ENCODE results near the gene QSOX2.

QSOX2 gene

GRCh38 chr9:136247551-136247916 is 1.9 kb upstream of the QSOX2 start:
- DNase-seq (ENCODE audit: extremely low read depth, low read depth) = no peak
- TF ChIP-seq CTCF (IDR thresholded peaks at IDR 0.05; ENCODE audit: low read depth, low read length) = no peak

- TF ChIP-seq CTCF (IDR thresholded peaks at IDR 0.05; ENCODE audit: low read depth, low read length) = no peak
- DNase-seq (ENCODE audit: extremely low read depth, low read depth) = no peak
Measured at GRCh38 chr9:136246849-136247550, 1.4 kb upstream of the QSOX2 start.

GRCh38 chr9:136244969-136245218 is 718 bp downstream of the QSOX2 start:
- TF ChIP-seq CTCF (IDR thresholded peaks at IDR 0.05; ENCODE audit: low read depth, low read length) = no peak
- DNase-seq (ENCODE audit: extremely low read depth, low read depth) = no peak

GRCh38 chr9:136244122-136244968 is 1.3 kb downstream of the QSOX2 start:
- DNase-seq (ENCODE audit: extremely low read depth, low read depth) = no peak
- TF ChIP-seq CTCF (IDR thresholded peaks at IDR 0.05; ENCODE audit: low read depth, low read length) = no peak

- DNase-seq (ENCODE audit: extremely low read depth, low read depth) = no peak
Measured at GRCh38 chr9:136243631-136244030, 2.0 kb downstream of the QSOX2 start.

GRCh38 chr9:136242918-136243525 is 2.6 kb downstream of the QSOX2 start:
- DNase-seq (ENCODE audit: extremely low read depth, low read depth) = no peak
- no peak for TF ChIP-seq CTCF (IDR thresholded peaks at IDR 0.05; ENCODE audit: low read depth, low read length)

More at GRCh38 chr9:136243631-136244030, 2.0 kb downstream of the QSOX2 start:
- no peak for TF ChIP-seq CTCF (IDR thresholded peaks at IDR 0.05; ENCODE audit: low read depth, low read length)

- DNase-seq (ENCODE audit: extremely low read depth, low read depth) = no peak
- no peak for TF ChIP-seq CTCF (IDR thresholded peaks at IDR 0.05; ENCODE audit: low read depth, low read length)
Measured at GRCh38 chr9:136242248-136242647, 3.4 kb downstream of the QSOX2 start.

All from AG09319 (cell line).